Measurements from ENCODE around the gene B9D1.

Gene B9D1

DNA sequence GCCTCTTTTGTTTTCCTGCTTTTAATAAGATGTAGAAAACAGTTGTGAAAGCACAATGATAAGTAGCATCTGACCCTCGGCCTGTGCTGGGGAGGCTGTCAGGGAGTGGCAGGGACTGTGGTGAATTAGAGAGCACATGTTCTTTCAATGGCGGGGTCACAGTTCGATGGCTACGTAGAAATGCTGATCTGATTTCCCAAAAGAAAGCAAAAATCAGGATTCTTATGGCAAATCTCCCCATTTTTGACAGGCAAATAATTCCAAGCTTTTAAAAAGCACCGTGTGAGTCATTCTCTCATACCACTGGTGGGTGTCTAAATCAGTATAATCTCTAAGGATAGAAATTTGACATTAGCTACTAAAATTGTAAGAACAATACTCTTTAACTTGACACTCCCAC is 11.6 kb upstream of the B9D1 start:
- no peak for TF ChIP-seq ZNF274 (IDR thresholded peaks at IDR 0.05; ENCODE audit: low read depth, low read length)
- H3K4me3 ChIP-seq (ENCODE audit: low read length), result no peak overlapping the region

GRCh38 chr17:19372866-19373504 is 10.5 kb upstream of the B9D1 start:
- TF ChIP-seq ZNF274 (IDR thresholded peaks at IDR 0.05; ENCODE audit: low read depth, low read length), result no peak
- no peak overlapping the region for H3K4me3 ChIP-seq (ENCODE audit: low read length)

DNA sequence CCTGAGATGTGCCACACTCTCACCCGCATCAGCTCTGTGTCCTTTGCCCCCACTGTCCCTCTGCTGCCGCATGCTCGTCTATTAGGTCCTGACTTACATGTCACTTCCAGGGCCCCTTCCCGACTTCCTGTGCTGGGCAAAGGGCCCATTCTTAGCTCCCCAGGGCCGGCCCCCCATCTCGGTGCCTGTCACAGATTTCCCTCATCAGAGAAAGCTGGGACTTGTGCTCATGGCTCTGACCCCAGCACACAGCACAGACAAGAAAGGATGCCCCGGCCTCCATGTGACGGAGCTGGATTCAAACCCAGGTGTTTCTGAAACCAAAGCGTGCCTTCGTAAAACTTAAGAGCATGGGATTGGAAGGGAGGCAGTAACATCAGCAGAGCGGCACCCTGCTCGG is 9.9 kb upstream of the B9D1 start:
- TF ChIP-seq ZNF274 (IDR thresholded peaks at IDR 0.05; ENCODE audit: low read depth, low read length), result no peak
- H3K4me3 ChIP-seq (ENCODE audit: low read length), result no peak overlapping the region

- no peak overlapping the region for H3K4me3 ChIP-seq (ENCODE audit: low read length)
- TF ChIP-seq ZNF274 (IDR thresholded peaks at IDR 0.05; ENCODE audit: low read depth, low read length), result no peak
Measured at GRCh38 chr17:19372011-19372370, 9.5 kb upstream of the B9D1 start.

DNA sequence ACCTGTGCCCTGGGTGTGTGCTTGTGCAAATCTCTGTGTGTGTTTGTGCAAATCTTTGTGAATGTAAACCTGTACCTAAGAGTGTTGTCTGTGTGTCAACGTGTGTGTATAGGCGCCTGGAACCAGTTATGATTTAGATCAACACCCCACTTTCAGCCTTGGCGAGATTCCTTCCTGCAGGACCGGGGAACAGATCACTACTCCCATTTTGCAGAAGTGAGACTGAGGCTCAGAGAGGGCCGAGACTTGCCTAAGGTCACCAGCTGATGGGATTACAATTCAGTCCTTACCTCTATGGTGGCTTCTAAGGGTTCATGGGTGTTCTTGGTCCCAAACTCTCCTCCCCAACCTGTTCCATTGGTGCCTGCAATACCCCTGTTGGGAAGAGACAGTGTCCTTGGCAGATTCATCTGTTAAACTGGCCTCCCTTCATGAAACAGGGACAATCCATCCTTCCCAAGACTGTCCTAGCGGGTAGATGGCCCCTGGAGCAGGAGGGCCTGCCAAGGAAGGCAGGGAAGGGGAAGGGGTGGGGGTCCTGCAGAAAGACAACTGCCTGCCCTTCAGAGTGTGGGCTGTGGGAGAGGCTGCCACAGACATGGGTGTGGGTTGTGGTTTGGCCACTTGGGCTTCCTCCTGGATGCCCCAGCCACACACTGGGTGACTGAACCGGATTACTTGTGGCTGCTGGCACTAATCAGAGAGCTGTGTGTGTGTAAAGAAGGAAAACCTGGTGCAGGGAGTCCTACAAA is 8.9 kb upstream of the B9D1 start:
- no peak overlapping the region for H3K4me3 ChIP-seq (ENCODE audit: low read length)
- no peak for TF ChIP-seq ZNF274 (IDR thresholded peaks at IDR 0.05; ENCODE audit: low read depth, low read length)

GRCh38 chr17:19370493-19370960 is 8.0 kb upstream of the B9D1 start:
- H3K4me3 ChIP-seq (ENCODE audit: low read length), result no peak overlapping the region
- no peak for TF ChIP-seq ZNF274 (IDR thresholded peaks at IDR 0.05; ENCODE audit: low read depth, low read length)

GRCh38 chr17:19369846-19370492 is 7.4 kb upstream of the B9D1 start:
- no peak overlapping the region for H3K4me3 ChIP-seq (ENCODE audit: low read length)
- no peak for TF ChIP-seq ZNF274 (IDR thresholded peaks at IDR 0.05; ENCODE audit: low read depth, low read length)

DNA sequence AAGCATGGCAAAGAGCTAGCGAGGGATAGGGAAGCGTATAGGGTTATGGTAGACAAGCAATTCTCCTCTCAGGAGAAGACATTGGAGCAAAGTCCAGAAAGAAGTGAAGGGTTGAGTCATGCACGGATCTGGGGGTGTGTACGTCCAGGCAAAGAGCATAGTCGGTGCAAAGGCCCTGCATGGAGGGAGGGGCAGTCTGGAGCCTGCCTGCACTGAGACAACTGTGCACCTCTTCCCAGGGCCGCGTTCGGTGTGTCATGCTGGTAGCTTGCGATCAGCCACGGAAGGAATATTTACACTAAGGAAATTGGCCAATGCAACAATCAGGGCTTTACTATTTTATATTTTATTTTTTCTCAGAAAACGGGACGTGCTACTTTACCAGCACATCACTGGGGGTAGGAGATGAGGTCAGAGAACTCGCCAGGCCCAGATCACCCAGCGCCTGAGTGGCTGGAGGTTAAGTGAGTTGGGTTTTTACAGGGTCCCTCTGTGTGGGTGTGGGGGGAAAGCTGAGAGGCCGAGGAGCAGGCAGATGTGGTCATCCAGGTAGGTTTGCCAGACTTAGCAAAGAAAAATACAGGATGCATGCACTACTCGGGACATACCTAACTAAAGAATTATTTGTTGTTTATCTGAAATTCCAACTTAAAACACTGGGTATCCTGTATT is 6.7 kb upstream of the B9D1 start:
- no peak overlapping the region for H3K4me3 ChIP-seq (ENCODE audit: low read length)
- no peak for TF ChIP-seq ZNF274 (IDR thresholded peaks at IDR 0.05; ENCODE audit: low read depth, low read length)

GRCh38 chr17:19368229-19368628 is 5.7 kb upstream of the B9D1 start:
- no peak overlapping the region for H3K4me3 ChIP-seq (ENCODE audit: low read length)
- no peak for TF ChIP-seq ZNF274 (IDR thresholded peaks at IDR 0.05; ENCODE audit: low read depth, low read length)

DNA sequence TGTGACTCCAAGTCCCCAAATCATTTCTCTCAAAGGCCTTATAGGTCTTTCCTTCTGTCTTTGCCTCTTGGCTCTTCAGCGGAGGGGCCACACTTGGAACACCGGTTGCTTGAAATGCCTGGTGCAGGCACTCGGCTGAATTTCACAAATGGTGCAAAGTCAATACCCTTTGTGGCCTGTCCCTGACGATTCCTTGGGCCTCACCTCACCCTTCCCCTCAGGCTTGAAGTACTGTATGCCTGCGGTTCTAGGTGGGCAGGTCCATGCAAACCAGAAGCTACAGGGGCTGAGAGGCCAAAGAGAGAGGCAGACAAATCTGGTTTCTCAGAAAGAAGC is 4.1 kb upstream of the B9D1 start:
- TF ChIP-seq ZNF274 (IDR thresholded peaks at IDR 0.05; ENCODE audit: low read depth, low read length), result no peak
- no peak overlapping the region for H3K4me3 ChIP-seq (ENCODE audit: low read length)

- H3K4me3 ChIP-seq (ENCODE audit: low read length), result no peak overlapping the region
- TF ChIP-seq ZNF274 (IDR thresholded peaks at IDR 0.05; ENCODE audit: low read depth, low read length), result no peak
Measured at GRCh38 chr17:19365833-19366636, 3.5 kb upstream of the B9D1 start.

- no peak overlapping the region for H3K4me3 ChIP-seq (ENCODE audit: low read length)
- no peak for TF ChIP-seq ZNF274 (IDR thresholded peaks at IDR 0.05; ENCODE audit: low read depth, low read length)
Measured at GRCh38 chr17:19365499-19365817, 2.9 kb upstream of the B9D1 start.

GRCh38 chr17:19364699-19365498 is 2.4 kb upstream of the B9D1 start:
- H3K4me3 ChIP-seq (ENCODE audit: low read length), result no peak overlapping the region
- no peak for TF ChIP-seq ZNF274 (IDR thresholded peaks at IDR 0.05; ENCODE audit: low read depth, low read length)
